Myometrial cell (primary cell): Measurements from ENCODE around the gene SH3GLB2. TPM values are rescaled to one million over a fixed set of nuclear protein-coding genes. Genes with fewer than 3 reads are reported as not detected.

Experiments
- total RNA-seq: library from RNA; depleted of rRNA; stranded (reverse); fragments of >200 nt; gene quantifications from 2 replicates; pipeline ENCODE4 v1.2.3, GENCODE V29; 2015

Gene SH3GLB2
- 38.6 and 39.2 TPM in 2 replicates for total RNA-seq

DNA sequence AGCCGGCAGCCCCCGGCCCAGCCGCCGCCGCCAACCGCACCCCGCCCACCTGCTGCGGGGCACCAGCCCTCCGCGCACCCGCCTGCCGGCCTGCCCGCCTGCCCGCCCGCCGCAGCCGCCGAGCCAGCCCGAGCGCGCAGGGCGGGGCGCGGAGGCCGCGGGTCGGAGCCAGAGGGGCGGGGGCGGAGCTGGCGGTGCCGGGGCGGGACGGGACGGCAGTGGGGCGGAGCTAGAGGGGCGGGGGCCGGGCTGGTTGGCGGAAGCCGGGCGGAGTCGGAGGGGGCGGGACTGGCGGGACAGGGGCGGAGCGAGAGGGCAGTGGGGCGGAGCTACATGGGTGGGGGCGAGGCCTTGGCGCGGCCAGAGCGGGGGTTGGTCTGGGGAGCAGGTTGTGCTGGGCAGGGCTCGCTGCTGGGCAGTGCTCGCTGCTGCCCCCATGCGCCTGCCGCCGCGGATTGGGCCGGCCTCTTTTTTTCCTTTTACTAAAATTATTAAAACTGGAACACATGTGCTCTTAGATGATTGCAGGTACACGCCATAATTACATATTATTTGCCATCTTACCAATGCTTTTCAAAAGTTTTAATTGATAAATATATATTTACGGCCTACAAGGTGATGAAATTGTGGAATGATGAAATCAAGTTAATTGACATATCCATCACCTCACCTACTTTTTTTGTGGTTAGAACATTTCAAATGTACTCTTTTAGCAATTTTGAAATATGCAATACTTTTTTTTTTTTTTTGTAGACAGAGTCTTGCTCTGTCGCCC is at the start of gene SH3GLB2:
Gene SH3GLB2, minus strand, starts transcription at position 140 of the 775 bp plus-strand sequence. CDS start 177 bp downstream, outside the sequence.

DNA sequence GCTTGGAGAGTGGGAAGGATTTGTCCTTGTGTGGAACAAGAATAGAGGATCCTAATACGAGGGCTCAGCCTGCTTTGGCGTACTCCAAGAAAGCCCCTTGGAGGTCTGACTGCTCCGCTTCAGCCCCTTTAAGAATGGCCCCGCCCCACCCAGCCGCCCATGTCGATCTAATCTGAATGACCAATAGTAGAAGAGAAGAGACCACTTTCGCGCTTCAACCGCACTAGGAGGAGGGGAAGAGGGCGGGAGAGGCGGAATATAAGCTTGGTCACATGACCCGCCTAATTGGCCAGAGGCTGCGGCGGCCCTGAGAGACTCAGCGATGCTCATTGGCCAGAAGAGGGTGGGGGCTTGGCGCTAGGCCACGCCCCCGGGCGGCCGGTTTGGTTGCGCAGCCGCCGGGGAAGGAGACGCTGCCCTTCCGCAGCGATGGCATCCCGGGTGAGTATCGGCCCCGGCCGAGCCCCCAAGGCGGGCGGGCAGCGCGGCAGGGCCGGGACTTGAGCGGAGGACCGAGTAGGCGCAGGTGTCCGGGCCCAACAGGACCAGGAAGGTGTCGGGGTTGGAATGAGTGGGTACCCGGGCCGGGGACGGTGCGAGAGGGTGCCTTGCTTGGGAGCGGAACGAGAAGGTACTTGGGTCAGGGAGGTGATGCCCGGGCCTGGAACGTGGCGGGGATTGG is 8.3 kb upstream of the SH3GLB2 start, which contains the start of gene MIGA2:
Gene MIGA2, plus strand, starts transcription at position 386 of the 682 bp plus-strand sequence. CDS start 3,969 bp downstream, outside the sequence.

Other genes with a start within 250 kb of the SH3GLB2 start
- gene TBC1D13, start 241.1 kb downstream of the SH3GLB2 start, total RNA-seq, result 13.5 and 13.6 TPM in 2 replicates
- gene ENDOG, start 209.8 kb downstream of the SH3GLB2 start, total RNA-seq, result 28.0 and 40.4 TPM in 2 replicates
- 25.4 and 31.0 TPM in 2 replicates for gene SPOUT1, start 198.5 kb downstream of the SH3GLB2 start, total RNA-seq
- gene KYAT1, start 146.4 kb downstream of the SH3GLB2 start, total RNA-seq, result 19.1 and 25.7 TPM in 2 replicates
- 39.2 and 44.1 TPM in 2 replicates for gene LRRC8A, start 146.2 kb downstream of the SH3GLB2 start, total RNA-seq
- 5.5 and 9.7 TPM in 2 replicates for gene PHYHD1, start 107.3 kb downstream of the SH3GLB2 start, total RNA-seq
- gene DOLK, start 80.7 kb downstream of the SH3GLB2 start, total RNA-seq, result 29.1 and 37.5 TPM in 2 replicates
- 30.8 and 37.9 TPM in 2 replicates for gene NUP188, start 80.6 kb downstream of the SH3GLB2 start, total RNA-seq
- gene MIGA2, start 8.3 kb upstream of the SH3GLB2 start, total RNA-seq, result 12.9 and 29.1 TPM in 2 replicates
- 12.7 and 13.5 TPM in 2 replicates for gene DOLPP1, start 52.8 kb upstream of the SH3GLB2 start, total RNA-seq
- 70.0 and 78.4 TPM in 2 replicates for gene CRAT, start 82.5 kb upstream of the SH3GLB2 start, total RNA-seq
- gene PTPA, start 83.1 kb upstream of the SH3GLB2 start, total RNA-seq, result 225 and 240 TPM in 2 replicates
- gene IER5L, start 149.9 kb upstream of the SH3GLB2 start, total RNA-seq, result 49.4 and 63.7 TPM in 2 replicates